ENCODE data around the gene TLCD3A. TPM values are rescaled to one million over a fixed set of nuclear protein-coding genes. Genes with fewer than 3 reads are reported as not detected.
"Not testable (repeated sequence)": the region's sequence is repeated elsewhere in the genome, so short reads cannot be mapped to it uniquely, and the experiment has no call there.

TLCD3A gene
- total RNA-seq, 1 donor from 2014 or later: 10.2 TPM

DNA sequence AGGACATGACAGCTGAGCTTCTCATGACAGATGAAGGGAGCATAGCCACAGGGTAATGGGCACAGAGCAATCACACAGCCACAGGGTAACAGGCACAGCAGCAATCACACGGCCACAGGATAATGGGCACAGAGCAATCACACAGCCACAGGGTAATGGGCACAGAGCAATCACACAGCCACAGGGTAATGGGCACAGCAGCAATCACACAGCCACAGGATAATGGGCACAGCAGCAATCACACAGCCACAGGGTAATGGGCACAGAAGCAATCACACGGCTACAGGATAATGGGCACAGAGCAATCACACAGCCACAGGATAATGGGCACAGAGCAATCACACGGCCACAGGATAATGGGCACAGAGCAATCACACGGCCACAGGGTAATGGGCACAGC lies 16.2 kb downstream of the TLCD3A start:
- DNase-seq (ENCODE audit: low read depth): not testable (repeated sequence)

DNA sequence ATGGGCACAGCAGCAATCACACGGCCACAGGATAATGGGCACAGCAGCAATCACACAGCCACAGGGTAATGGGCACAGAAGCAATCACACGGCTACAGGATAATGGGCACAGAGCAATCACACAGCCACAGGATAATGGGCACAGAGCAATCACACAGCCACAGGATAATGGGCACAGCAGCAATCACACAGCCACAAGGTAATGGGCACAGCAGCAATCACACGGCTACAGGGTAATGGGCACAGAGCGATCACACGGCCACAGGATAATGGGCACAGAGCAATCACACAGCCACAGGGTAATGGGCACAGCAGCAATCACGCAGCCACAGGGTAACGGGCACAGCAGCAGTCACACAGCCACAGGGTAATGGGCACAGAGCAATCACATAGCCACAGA lies 17.0 kb downstream of the TLCD3A start:
- not testable (repeated sequence) for DNase-seq (ENCODE audit: low read depth)

DNA sequence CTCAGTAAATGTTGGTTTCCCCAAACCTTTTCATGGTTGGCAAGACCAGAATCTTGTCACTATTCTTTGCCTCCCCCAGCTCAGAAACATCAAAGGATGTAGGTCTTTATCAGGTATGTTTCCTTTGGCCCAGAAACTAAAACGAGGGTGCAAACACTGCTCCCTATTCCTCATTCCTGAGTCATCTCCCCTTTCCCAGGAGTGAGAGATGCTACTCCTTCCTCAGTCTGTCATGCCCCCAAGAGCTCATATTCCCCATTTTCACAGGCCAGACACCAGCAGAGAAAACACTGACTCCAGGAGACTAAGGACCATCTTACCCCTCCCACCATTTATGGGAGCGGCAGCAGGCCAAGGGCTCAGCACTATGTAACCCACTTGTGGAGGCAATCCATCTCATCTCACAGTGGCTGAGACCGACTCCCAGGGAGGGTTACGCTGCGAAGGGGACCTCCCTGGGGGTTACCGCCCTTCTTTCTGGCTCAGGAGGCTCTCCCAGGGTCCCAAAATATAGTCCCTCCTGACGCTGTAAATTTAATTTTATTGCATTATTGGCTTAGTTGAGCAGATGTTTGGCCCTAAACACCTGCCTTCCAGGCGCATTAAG lies 18.1 kb downstream of the TLCD3A start:
- DNase-seq (ENCODE audit: low read depth): no peak

DNA sequence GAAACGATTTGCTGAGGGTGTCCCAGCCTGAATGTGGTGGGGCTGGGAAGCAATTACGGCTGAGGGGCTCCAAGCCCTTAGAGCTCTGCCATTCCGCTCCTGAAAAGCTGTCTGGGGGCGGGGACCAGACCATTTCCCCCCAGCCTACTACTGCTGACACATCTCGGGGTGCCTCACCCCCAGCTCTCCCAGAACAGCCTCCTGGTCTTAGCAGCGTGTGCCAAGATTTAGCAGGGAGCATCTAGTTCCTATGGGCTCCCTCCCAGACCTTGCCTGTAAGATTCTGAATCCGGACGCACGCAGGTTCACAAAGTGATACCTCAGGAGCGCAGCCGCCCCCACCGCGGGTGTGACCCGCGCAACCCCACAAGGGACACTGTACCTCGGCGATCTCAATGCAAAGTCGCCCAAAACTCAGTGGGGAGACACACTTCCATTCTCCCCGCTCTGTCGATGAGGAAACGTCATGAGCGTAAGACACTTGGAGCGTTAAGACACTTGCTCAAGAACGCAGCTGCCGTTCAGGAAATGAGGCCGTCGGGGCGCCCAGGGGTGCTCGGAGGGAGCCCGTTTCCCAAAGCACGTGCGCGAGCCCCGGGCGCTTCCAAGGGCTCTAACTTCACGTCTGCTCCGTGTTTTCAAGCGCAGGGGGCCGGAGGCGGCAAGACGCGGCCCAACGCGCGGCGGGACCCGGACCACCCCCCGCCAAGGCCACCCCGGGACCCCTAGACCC lies 19.0 kb downstream of the TLCD3A start:
- peak; percentile 47 for DNase-seq (ENCODE audit: low read depth)

DNA sequence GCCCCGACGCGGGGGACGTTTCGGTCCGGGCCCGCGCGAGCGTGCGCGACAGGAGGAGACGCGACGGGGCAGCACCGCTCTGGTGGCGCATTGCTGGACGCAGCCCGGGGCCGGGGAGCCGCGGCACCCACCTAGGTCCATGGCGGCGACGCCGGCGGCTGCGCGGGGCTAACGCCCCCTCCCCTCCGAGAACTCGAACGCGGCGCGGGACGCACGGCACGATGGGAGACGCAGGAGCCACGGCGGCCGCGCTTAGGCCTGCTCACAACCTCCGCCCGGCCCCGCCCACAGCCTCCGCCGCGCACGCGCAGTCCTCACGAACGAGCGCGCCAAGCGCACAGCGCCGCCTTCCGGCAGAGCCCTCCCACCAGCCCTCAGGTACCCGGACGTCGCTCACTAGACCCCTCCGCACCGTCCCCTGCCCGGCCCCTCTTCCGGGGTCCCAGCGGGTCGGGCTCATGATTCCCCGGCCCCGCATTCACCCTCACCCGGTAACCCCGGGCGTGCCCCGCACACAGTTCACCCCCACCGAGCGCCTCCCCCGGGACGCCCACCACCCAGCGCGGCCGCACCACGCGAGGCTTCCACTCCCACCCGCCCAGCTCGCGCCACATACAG lies 19.7 kb downstream of the TLCD3A start, which contains the start of gene GEMIN4:
Gene GEMIN4, minus strand, starts transcription at position 263 of the 618 bp plus-strand sequence. Its CDS starts 122 bp downstream, at position 141.
- DNase-seq (ENCODE audit: low read depth): peak; percentile 90

DNA sequence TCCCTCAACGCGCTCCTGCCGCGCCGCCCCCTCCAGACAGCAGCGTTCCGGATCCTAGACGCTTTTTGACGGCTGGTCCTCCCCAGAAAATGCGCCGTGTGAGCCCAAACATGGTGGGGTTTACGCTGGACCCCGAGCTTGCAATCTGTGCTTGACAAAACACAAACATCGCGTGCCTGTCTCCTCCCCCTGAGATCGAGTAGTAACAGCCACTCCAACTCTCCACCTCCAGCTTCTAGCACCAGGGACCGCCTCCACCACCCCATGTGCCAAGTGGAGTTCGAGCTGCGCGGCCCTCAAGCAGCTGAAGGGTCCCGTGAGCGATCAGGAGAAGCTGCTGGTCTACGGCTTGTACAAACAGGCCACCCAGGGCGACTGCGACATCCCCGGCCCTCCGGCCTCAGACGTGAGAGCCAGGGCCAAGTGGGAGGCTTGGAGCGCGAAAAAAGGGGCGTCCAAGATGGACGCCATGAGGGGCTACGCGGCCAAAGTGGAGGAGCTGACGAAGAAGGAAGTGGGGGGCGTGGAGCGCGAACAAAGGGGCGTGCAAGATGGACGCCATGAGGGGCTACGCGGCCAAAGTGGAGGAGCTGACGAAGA lies 20.3 kb downstream of the TLCD3A start:
- DNase-seq (ENCODE audit: low read depth): peak; percentile 36

DNA sequence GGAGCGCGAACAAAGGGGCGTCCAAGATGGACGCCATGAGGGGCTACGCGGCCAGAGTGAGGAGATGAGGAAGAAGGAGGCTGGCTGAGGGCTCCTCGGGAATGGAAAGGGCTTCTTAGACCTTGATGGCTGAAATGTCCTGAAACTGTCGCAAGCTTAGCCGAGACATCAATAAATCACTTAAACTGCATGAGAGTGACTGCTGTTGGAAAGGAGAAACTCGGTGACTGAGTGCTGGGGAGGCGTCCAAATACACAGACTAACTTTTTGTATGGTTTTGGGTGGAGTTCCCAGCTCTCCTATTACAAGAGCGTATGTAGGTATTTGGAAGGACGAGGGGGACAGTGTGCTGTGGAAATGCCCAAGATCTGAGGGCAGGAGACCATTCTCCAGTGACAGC lies 21.0 kb downstream of the TLCD3A start:
- DNase-seq (ENCODE audit: low read depth): no peak

DNA sequence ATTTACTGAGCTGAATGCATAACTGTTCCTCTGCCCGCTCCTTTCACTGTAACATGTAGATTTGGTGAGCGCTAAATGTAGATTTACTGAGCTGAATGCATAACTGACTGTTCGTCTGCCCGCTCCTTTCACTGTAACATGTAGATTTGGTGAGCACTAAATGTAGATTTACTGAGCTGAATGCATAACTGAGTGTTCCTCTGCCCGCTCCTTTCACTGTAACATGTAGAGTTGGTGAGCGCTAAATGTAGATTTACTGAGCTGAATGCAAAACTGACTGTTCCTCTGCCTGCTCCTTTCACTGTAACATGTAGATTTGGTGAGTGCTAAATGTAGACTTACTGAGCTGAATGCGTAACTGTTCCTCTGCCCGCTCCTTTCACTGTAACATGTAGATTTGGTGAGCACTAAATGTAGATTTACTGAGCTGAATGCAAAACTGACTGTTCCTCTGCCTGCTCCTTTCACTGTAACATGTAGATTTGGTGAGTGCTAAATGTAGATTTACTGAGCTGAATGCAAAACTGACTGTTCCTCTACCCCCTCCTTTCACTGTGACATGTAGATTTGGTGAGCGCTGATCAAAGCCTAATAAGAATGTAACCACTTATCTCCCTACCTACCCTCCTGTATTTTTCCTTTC lies 23.0 kb downstream of the TLCD3A start:
- DNase-seq (ENCODE audit: low read depth): not testable (repeated sequence)

DNA sequence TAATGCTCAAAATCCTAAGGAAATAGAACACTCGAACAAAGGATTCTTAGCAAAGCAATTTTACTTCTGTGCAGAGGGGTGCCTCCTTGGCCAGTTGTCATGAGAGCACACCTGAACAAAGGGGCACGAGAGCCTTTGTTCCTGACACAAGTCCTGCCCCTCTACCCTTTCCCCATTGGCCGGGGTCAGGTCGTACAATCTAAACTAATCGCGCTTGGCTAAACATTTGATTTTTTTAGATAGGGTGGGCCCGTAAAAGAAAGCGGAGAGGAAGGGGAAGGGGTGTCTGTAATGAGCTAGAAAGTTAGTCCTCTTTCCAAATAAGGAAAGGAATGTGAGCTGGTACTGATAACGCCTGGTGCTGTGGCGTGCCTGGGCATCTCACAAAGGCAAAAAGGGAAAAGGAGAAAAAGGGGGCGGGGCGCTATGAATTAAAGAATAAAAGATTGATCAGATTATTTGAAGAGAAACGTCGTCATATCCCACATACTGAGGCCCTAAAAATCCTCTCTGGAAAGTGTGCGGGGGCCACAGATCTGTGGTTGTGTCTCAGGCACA lies 23.7 kb downstream of the TLCD3A start:
- not testable (repeated sequence) for DNase-seq (ENCODE audit: low read depth)

DNA sequence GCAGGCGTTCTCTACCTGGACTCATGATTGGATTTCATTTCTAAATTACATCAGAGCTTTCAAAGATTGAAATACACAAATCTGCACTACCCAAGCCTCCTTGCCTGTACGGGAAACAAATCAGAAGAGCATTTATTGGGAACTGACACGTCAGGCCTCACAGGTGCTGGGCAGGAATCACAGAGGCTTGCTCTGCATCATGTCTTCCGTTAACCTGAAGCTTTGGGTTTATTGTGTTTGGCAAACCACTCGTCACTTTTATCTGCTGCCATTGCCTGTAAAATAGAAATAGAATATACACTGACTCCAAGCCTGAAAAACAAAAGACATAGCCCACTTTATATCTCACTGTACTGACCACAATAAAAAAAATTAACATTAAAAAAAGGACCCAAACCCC lies 27.6 kb downstream of the TLCD3A start:
- DNase-seq (ENCODE audit: low read depth): no peak

DNA sequence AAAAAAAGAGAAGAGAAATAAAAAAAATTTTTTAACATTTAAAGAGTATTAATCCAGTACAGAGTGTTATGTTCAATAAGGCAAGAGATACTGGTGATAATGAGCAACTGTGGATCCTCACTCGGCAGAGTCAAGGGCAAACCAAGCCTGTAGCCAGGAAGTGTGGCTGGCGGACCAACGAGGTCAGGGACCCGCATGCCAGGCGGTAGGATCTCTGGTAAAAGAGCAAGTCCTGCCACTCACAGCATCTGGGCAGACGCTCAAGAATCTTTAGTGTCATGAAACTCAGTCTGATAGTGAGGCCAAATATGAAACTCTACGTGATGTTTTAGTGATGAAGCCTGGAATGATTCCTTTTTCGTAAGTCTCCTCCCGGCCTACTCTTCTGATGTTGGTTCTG lies 28.0 kb downstream of the TLCD3A start:
- DNase-seq (ENCODE audit: low read depth): no peak

DNA sequence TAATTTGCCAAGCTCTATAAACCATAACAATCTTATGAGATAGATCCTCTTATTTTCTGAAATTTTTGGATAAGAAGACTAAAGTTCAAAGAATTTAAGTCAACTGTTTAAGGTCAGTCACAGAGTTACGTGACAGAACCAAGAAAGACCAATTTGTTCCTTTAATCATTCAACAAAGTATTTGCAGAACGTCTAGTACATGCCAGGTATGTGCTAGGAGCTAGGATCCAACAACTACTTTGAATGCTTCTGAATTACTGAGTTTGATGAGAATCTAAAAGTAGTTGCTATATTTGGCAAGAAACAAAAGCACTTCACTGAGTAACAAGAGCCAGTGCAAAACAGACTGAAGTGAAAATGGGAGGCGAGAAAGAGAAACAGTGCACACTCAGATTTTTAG lies 34.7 kb downstream of the TLCD3A start:
- DNase-seq (ENCODE audit: low read depth): no peak

DNA sequence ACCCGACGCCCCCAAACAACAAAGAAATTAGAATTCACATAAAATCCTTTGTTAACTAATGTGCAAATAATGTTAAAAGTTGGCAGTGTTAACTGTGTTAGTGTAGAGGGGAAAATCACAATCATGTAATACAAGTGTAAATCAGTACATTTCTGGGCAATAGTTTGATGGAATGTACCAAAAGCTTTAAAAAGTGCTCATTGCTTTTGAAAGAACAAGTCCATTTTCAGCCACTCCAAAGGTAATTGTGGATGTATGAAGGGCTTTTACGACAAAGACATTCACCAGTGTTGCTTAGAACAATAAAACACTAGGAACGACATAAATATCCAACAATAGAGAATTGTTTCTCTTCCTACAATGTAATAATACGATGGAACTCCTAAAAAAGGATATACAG lies 40.6 kb downstream of the TLCD3A start:
- DNase-seq (ENCODE audit: low read depth): no peak

DNA sequence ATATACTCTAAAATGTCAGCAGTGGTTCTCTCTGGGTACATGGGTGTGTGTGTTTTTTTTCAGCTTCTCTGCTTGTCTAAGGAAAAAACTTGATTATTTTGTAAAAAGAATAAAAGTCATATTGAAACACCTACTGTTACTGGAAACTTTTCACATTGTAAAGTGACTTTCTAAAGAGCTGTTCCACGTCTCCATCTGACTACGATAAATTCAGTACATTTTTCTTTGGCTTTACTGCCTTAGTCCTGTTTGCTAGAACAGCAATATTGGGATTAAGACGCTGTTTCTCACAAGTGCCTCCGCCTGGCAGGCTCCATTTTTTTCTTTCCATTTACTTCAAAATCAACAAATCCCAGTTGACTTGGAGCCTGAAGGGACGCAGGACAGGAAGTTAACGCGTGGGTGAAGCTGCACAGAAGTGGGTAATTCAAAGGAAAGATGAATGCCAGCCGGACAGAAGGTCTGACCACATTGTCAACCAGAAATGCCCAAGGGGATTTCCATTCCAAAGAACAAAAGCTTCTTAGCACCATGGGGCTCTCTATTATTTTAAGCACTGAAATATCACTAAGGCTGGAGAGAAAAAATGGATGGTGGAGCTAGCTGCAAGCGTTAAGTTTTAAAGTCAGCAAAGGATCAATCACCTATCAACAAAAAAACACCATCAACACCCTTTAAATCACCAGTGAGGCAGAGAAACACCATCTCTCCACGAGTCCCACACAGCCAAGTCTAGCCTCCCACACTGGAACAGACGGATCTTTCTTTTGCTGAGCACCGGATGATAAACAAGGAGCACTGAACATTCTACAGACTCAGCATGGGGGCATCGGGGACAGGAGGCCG lies 41.3 kb downstream of the TLCD3A start:
- peak; percentile 55 for DNase-seq (ENCODE audit: low read depth)

DNA sequence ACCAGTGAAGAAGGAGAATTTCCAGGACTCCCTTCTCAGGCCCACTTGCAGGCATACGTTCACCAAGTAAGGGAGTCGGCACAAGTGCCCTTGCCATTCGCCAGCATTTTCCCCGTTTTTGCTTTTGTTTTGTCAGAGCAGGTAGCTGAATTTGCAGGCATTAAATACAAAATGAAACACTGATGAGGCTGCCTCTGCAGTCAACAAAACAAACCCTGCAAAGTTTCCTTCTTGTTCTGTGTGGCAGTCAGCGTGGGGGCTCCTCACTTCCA lies 41.9 kb downstream of the TLCD3A start:
- DNase-seq (ENCODE audit: low read depth): no peak

DNA sequence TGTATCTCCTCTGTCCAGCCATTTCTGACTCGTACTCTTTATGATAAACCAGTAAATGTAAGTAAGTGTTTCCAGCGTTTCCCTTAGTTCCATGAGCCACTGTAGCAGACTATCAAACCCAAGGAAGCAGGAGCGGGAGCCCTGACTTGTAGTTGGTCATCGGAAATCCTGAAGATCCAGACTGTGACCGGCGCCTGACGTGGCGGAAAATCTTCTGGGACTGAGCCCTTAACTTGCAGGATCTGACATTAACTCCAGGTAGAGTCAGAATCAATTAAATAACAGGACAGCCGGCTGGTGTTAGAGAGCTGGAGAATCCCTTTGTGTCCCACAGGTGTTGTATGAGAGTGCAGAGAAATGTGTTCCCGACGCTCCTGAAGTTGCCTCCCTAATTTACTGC lies 45.7 kb downstream of the TLCD3A start:
- no peak for DNase-seq (ENCODE audit: low read depth)

DNA sequence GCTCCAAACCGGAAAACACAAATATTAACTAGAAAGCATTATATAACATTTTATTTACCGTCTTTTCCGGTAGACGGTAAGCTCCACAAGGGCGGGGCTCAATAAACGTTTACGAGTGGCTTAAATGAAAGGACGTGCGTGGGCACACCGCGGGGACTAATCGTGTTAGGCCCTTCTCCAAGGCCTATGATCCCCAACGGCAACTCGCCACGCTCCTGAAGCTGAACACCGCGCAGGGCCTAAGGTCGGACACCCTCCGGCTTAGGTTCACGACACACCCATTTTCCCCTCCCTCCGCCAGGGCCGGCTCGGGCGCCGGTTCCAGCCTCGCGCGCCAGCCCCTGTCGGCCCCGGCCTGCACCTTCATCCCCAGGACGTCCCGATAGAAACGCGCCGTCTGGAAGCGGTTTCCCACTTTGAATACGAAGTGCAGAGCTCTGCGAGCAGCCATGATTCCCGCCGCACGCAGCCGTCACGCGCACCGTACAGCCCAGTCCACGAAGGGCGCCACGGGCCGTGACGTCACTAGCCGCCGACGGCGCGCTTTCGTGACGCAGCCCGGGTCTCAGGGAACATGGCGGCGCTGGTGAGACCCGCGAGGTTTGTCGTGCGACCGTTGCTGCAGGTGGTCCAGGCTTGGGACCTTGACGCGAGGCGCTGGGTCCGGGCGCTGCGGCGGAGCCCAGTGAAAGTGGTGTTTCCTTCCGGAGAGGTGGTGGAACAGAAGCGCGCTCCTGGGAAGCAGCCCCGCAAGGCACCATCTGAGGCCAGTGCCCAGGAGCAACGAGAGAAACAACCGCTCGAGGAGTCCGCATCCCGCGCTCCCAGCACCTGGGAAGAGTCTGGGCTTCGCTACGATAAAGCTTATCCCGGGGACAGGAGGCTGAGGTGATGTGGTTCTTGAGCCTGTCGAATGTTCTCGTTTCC lies 49.7 kb downstream of the TLCD3A start, which contains the start of the genes GLOD4 and MRM3:
Gene GLOD4, minus strand, starts transcription at position 476 of the 927 bp plus-strand sequence. Its CDS starts 25 bp downstream, at position 451.
Gene MRM3, plus strand, starts transcription at position 549 of the 927 bp plus-strand sequence. Its CDS starts 26 bp downstream, at position 575.
- peak; percentile 93 for DNase-seq (ENCODE audit: low read depth)

DNA sequence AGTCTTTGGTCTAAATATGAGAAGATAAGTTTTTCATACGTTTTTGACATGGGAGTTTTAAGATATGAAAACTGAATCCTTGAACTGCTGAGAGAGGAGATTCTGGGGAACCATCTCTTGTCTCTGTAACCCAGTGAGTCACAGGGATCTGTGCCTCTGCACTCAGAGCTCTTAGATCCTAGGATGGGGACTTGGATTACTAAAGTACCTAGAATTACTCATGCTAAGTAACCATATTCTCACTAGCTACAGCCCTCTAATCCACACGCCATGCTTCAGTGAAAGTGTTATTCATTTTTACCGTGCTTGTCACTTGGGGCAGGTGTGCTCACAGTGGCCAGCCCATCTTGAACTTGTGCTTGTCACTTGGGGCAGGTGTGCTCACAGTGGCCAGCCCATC lies 51.7 kb downstream of the TLCD3A start:
- no peak for DNase-seq (ENCODE audit: low read depth)

DNA sequence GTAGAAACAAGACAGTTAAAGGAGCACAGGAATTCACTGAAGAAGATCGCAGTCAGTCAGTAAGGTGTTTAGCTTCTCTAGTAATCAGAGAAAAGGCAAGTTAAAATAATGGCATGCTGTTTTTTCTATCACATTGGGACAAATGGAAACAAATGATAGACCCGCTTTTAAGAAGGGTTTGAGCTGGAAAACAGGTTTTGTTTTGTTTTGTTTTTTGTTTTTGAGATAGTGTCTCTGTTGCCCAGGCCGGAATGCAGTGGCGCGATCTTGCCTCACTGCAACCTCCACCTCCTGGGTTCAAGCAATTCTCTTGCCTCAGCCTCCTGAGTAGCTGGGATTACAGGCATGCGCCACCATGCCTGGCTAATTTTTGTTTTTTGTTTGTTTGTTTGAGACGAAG lies 53.5 kb downstream of the TLCD3A start:
- DNase-seq (ENCODE audit: low read depth): not testable (repeated sequence)
